ENCODE data around the gene TMEM125. TPM values are rescaled to one million over a fixed set of nuclear protein-coding genes. Genes with fewer than 3 reads are reported as not detected.

Gene TMEM125
- total RNA-seq, 2 donors from 2014 or later, result 45.8 to 51.1 TPM

DNA sequence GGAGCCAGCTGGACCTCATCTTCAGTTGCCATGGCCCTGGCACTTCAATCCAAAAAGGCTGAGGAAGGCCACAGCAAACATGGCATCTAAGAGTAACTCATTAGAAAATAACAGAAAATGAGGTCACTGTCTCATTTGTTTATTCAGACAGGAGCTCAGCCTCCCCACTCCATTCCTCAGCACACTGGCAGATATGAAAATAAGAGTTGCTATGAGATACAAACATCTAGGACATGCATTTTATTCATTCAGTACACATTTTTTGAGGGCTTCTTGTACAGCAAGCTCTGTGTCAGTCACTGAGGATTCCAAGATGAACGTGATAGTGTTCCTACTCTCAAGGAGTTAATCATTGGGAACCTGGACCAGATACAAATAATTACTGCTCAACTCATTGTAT is 32.7 kb upstream of the TMEM125 start:
- Histone ChIP-seq H3K27ac (no peak overlapping the region), H3K27me3 (no peaks in the 10 kb centered on the region), H3K36me3 (replicated peaks in 1 of 2; ENCODE audit: insufficient read depth in 1 of 2, low read depth in 2 of 2) (no peaks in the 10 kb centered on the region), H3K9me3 (no peaks in the 10 kb centered on the region), H3K4me1 (peaks cover 15% of the 10 kb centered on the region), H3K4me3 (no peak overlapping the region)
- intact Hi-C loops (cut with DNase I), result loop anchor here (10.0 kb wide), 1 partner anchor 128 kb away; the partner anchor contains the start of gene ELOVL1
- WGBS, 2 donors, result 54 to 69% methylated on average over 1 of the region's 1 CpG
- ATAC-seq, result no peak
- no peak for DNase-seq
- TF ChIP-seq, protein P1, sequence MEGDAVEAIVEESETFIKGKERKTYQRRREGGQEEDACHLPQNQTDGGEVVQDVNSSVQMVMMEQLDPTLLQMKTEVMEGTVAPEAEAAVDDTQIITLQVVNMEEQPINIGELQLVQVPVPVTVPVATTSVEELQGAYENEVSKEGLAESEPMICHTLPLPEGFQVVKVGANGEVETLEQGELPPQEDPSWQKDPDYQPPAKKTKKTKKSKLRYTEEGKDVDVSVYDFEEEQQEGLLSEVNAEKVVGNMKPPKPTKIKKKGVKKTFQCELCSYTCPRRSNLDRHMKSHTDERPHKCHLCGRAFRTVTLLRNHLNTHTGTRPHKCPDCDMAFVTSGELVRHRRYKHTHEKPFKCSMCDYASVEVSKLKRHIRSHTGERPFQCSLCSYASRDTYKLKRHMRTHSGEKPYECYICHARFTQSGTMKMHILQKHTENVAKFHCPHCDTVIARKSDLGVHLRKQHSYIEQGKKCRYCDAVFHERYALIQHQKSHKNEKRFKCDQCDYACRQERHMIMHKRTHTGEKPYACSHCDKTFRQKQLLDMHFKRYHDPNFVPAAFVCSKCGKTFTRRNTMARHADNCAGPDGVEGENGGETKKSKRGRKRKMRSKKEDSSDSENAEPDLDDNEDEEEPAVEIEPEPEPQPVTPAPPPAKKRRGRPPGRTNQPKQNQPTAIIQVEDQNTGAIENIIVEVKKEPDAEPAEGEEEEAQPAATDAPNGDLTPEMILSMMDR (IDR thresholded peaks at IDR 0.05), result no peak
- TF ChIP-seq POLR2A (IDR thresholded peaks at IDR 0.05), result no peak

DNA sequence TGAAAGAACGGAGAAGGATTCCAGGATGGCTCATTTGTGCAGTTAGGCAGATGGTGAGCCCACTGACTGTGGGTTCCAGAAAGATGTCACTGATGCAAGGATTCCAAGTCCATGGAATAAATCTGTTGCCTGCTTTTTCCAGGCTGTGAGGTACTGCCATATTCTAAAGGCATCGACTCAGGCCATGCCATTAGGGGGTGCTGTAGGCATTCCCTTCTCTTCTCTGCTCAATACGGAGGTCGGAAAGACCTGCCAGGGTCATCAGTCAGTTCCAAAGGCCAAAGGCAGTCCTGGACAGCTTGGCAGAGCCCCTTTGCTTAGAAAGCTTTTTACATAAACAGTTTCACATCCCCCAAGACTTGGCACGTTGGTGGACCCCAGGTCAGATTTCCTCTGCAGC is 31.7 kb upstream of the TMEM125 start:
- H3K9me3 ChIP-seq, result no peaks in the 10 kb centered on the region
- ATAC-seq (peak; percentile 86), DNase-seq (peak; percentile 85 to 90 (median 87))
- H3K27ac ChIP-seq, result no peak overlapping the region
- no peaks in the 10 kb centered on the region for H3K27me3 ChIP-seq
- H3K4me1 ChIP-seq, result peaks cover 18% of the 10 kb centered on the region
- H3K36me3 ChIP-seq (replicated peaks in 1 of 2; ENCODE audit: insufficient read depth in 1 of 2, low read depth in 2 of 2), result no peaks in the 10 kb centered on the region
- intact Hi-C loops (cut with DNase I), result loop anchor here (10.0 kb wide), 1 partner anchor 127 kb away; the partner anchor contains the start of gene ELOVL1
- H3K4me3 ChIP-seq, result no peak overlapping the region
- TF ChIP-seq POLR2A (IDR thresholded peaks at IDR 0.05), result no peak
- TF ChIP-seq, protein P1 (IDR thresholded peaks at IDR 0.05), result peak; percentile 58 to 92 (median 87)
- WGBS, 2 donors, result 5 to 10% methylated on average over 5 of the region's 5 CpGs

DNA sequence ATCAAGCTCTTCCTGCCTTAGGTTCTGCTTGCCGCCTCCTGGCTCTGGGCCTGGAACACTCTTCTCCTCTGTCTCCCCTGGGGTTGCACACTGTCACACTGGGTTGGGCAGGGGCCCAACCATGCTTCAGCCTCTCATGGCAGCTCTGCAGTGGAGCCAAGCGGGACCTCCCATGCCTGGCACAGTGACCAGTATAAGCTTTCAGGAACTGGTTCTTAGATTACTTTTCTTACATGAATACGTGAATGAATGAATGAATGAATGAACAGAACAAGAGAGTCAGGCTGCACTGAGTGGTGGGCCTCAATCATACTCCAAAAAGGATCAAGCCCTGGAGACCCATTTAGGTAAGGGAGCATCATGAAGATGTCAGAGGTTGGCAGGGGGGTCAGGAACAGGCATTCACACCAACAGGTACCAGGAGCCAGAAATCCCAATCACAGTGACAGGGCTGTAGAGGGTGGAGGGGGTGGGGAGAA is 30.8 kb upstream of the TMEM125 start:
- 77 to 78% methylated on average over 3 of the region's 3 CpGs for WGBS, 2 donors
- TF ChIP-seq, protein P1 (IDR thresholded peaks at IDR 0.05), result no peak
- TF ChIP-seq POLR2A (IDR thresholded peaks at IDR 0.05), result no peak
- H3K36me3 ChIP-seq (replicated peaks in 1 of 2; ENCODE audit: insufficient read depth in 1 of 2, low read depth in 2 of 2), result no peaks in the 10 kb centered on the region
- intact Hi-C loops (cut with DNase I), result loop anchor here (10.0 kb wide), 1 partner anchor 126 kb away; the partner anchor contains the start of gene ELOVL1
- ATAC-seq (no peak), DNase-seq (no peak)
- peaks cover 24% of the 10 kb centered on the region for H3K4me1 ChIP-seq
- H3K27me3 ChIP-seq, result no peaks in the 10 kb centered on the region
- no peak overlapping the region for H3K4me3 ChIP-seq
- no peaks in the 10 kb centered on the region for H3K9me3 ChIP-seq
- H3K27ac ChIP-seq, result no peak overlapping the region

- no peak for DNase-seq
- Histone ChIP-seq H3K27me3 (no peaks in the 10 kb centered on the region), H3K27ac (no peak overlapping the region), H3K9me3 (no peaks in the 10 kb centered on the region), H3K4me3 (no peak overlapping the region), H3K4me1 (peaks cover 24% of the 10 kb centered on the region), H3K36me3 (replicated peaks in 1 of 2; ENCODE audit: insufficient read depth in 1 of 2, low read depth in 2 of 2) (no peaks in the 10 kb centered on the region)
- no peak for ATAC-seq
- intact Hi-C loops (cut with DNase I), result loop anchor here (10.0 kb wide), 1 partner anchor 125 kb away; the partner anchor contains the start of gene ELOVL1
- WGBS, 2 donors, result 72 to 80% methylated on average over 3 of the region's 3 CpGs
- TF ChIP-seq, protein P1 (IDR thresholded peaks at IDR 0.05), result no peak
- TF ChIP-seq POLR2A (IDR thresholded peaks at IDR 0.05), result no peak
Observed at GRCh38 chr1:43239484-43239883, 30.3 kb upstream of the TMEM125 start.

DNA sequence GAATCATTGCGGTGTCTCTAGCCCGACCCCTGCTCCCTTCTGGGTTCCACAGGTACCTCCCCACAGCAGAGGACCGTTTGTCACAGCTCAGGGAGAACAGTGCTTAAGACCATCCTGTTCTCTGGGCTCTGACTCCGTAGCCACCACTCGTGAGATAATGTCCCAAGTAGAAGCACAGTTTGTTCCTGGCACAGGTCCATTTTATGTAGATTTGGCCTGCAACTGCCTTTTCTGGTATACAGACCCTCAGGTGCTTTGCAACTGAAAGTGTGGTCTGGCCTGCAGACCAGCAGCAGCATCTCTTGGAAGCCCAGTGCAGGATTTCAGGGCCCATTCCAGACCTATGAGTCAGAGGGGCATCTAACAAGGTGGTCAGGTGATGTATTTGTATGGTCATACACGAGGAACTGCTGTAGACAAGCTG is 28.4 kb upstream of the TMEM125 start:
- TF ChIP-seq, protein P1 (IDR thresholded peaks at IDR 0.05), result no peak
- no peak for TF ChIP-seq POLR2A (IDR thresholded peaks at IDR 0.05)
- WGBS, 2 donors, result 44 to 45% methylated on average over 5 to 6 of the region's 6 CpGs
- ATAC-seq (no peak), DNase-seq (peak in 3 of 4 donors; percentile 35 to 50 (median 47))
- Histone ChIP-seq H3K4me1 (peaks cover 24% of the 10 kb centered on the region), H3K9me3 (no peaks in the 10 kb centered on the region), H3K4me3 (no peak overlapping the region), H3K36me3 (replicated peaks in 1 of 2; ENCODE audit: insufficient read depth in 1 of 2, low read depth in 2 of 2) (no peaks in the 10 kb centered on the region), H3K27me3 (no peaks in the 10 kb centered on the region), H3K27ac (no peak overlapping the region)
- intact Hi-C loops (cut with DNase I), result no loop called here
